ENCODE data around the gene FMO4.

DNA sequence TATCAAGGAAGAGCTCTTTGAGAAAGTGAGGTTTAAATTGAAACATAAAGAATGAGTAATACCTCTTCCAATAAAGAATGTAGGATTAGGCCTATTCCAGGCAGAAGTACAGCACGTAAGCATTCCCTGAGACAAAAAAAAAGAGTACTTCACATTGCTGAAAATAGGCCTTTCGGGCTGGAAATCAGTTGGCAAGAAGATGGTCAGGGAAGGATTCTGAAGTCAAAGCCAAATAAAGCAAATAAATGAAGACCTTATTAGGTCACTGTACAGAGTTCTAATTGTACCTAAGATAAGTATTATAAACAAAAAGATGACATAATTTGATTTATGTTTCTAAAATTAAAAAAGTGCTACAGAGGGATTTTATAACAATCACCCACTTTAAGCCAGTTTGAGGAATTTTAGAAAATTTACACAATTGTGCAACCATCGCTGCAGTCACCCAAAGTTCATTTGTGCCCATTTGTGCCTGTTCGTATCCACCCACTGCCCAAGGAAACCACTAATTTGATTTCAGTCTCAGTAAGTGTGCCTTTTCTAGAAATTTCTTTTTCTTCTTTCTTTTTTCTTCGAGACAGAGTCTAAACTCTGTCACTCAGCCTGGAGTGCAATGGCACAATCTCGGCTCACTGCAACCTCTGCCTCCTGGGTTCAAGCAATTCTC lies 58.6 kb downstream of the FMO4 start:
- TF ChIP-seq ELF4 (IDR thresholded peaks at IDR 0.05) (no peak), ZNF384 (IDR thresholded peaks at IDR 0.05) (no peak), SP1 (IDR thresholded peaks at IDR 0.05) (no peak), SUZ12 (IDR thresholded peaks at IDR 0.05) (no peak), L3MBTL2 (conservative IDR thresholded peaks at IDR 0.05) (no peak), PKNOX1 (IDR thresholded peaks at IDR 0.05) (no peak), LEF1 (IDR thresholded peaks at IDR 0.05; ENCODE audit: borderline replicate concordance) (no peak), FOXM1 (IDR thresholded peaks at IDR 0.05; ENCODE audit: borderline replicate concordance) (no peak), NFRKB (IDR thresholded peaks at IDR 0.05) (no peak), ARNT (IDR thresholded peaks at IDR 0.05) (no peak), TARDBP (IDR thresholded peaks at IDR 0.05) (no peak), BHLHE40 (IDR thresholded peaks at IDR 0.05; ENCODE audit: borderline replicate concordance) (no peak), FOXA1 (IDR thresholded peaks at IDR 0.05) (no peak), HDGF (IDR thresholded peaks at IDR 0.05; ENCODE audit: borderline replicate concordance) (no peak)

Measured in HEK293T (cell line).